WTC11 (cell line): ENCODE results near the gene CNTN1. TPM values are rescaled to one million over a fixed set of nuclear protein-coding genes. Genes with fewer than 3 reads are reported as not detected.

Experiments used
- ATAC-seq: fragments of 200-7000 bp; cut with Tn5 transposase; 2 replicates; pipeline ENCODE4 v1.10.0; 2021; ENCODE audit warnings: mild to moderate bottlenecking, moderate library complexity
- CTCF ChIA-PET: fragments of 300-600 bp; sonication (Branson Sonifier 250); formaldehyde crosslinking; loops from one replicate; lab custom pipeline; 2021; ENCODE audit warnings: antibody characterized with exemption; lab: Charles Lee
- POLR2A ChIA-PET: fragments of 350-600 bp; sonication (Branson Sonifier 250); formaldehyde crosslinking; loops from one replicate; lab custom pipeline; 2021; ENCODE audit warnings: antibody characterized with exemption; lab: Charles Lee
- DNase-seq: peaks from one replicate; pipeline ENCODE4 v3.0.0; 2021; ENCODE audit warnings: low spot score
- H3K27ac Mint-ChIP-seq: 2 replicates; pipeline ENCODE4 v1.8.0; 2021; ENCODE audit warnings: mixed read lengths
- H3K27me3 Mint-ChIP-seq: 2 replicates; pipeline ENCODE4 v1.8.0; 2021; ENCODE audit warnings: low read depth, mild to moderate bottlenecking, moderate library complexity, mixed read lengths
- H3K36me3 Mint-ChIP-seq: 2 replicates; pipeline ENCODE4 v1.8.0; 2021; ENCODE audit warnings: mixed read lengths
- H3K4me1 Mint-ChIP-seq: 2 replicates; pipeline ENCODE4 v1.8.0; 2022; ENCODE audit warnings: mixed read lengths
- H3K4me3 Mint-ChIP-seq: 2 replicates; pipeline ENCODE4 v1.8.0; 2021; ENCODE audit warnings: mild to moderate bottlenecking, moderate library complexity, mixed read lengths
- H3K9me3 Mint-ChIP-seq: 2 replicates; pipeline ENCODE4 v1.8.0; 2021; ENCODE audit warnings: mixed read lengths
- AFF4 ChIP-seq: sonication (generic); formaldehyde crosslinking; IDR thresholded peaks from 2 replicates; pipeline ENCODE4 v1.8.1; 2023; ENCODE audit warnings: mild to moderate bottlenecking, missing genetic modification reagents, borderline replicate concordance
- AR ChIP-seq: fragments of 250-450 bp; sonication (Bioruptor Pico); IDR thresholded peaks from 2 replicates; pipeline ENCODE4 v1.9.0; 2021; ENCODE audit warnings: mild to moderate bottlenecking
- ARID4B ChIP-seq: sonication (generic); formaldehyde crosslinking; IDR thresholded peaks from 2 replicates; pipeline ENCODE4 v1.8.0; 2023; ENCODE audit warnings: missing genetic modification reagents, mild to moderate bottlenecking, borderline replicate concordance
- CREB1 ChIP-seq: sonication (generic); formaldehyde crosslinking; IDR thresholded peaks from 2 replicates; pipeline ENCODE4 v1.8.0; 2023; ENCODE audit warnings: mild to moderate bottlenecking, missing genetic modification reagents
- CTCF ChIP-seq: fragments of 200-600 bp; IDR thresholded peaks from 2 replicates; pipeline ENCODE4 v1.8.0; 2022; ENCODE audit warnings: antibody characterized with exemption
- E2F4 ChIP-seq: sonication (generic); formaldehyde crosslinking; IDR thresholded peaks from 2 replicates; pipeline ENCODE4 v1.8.1; 2022; ENCODE audit warnings: low read depth, mild to moderate bottlenecking, moderate library complexity, missing genetic modification reagents, borderline replicate concordance
- ERG ChIP-seq: fragments of 250-450 bp; sonication (Bioruptor Pico); IDR thresholded peaks from 2 replicates; pipeline ENCODE4 v1.8.0; 2021; ENCODE audit warnings: mild to moderate bottlenecking
- GTF2I ChIP-seq: fragments of 250-450 bp; sonication (Bioruptor Pico); conservative IDR thresholded peaks from 2 replicates; pipeline ENCODE4 v1.4.0; 2021; ENCODE audit warnings: mild to moderate bottlenecking
- NFATC4 ChIP-seq: fragments of 250-450 bp; sonication (Bioruptor Pico); IDR thresholded peaks from 2 replicates; pipeline ENCODE4 v1.9.0; 2021; ENCODE audit warnings: mild to moderate bottlenecking
- OVOL2 ChIP-seq: fragments of 250-450 bp; sonication (Bioruptor Pico); IDR thresholded peaks from 2 replicates; pipeline ENCODE4 v1.9.0; 2021; ENCODE audit warnings: mild to moderate bottlenecking, borderline replicate concordance
- SP1 ChIP-seq: sonication (generic); formaldehyde crosslinking; conservative IDR thresholded peaks from 2 replicates; pipeline ENCODE4 v1.8.1; 2022; ENCODE audit warnings: missing genetic modification reagents
- ZBTB43 ChIP-seq: sonication (generic); formaldehyde crosslinking; IDR thresholded peaks from 2 replicates; pipeline ENCODE4 v1.8.1; 2023; ENCODE audit warnings: mild to moderate bottlenecking, missing genetic modification reagents
- ZNF232 ChIP-seq: sonication (generic); formaldehyde crosslinking; IDR thresholded peaks from 2 replicates; pipeline ENCODE4 v1.8.0; 2022; ENCODE audit warnings: mild to moderate bottlenecking, missing genetic modification reagents
- ZNF423 ChIP-seq: fragments of 250-450 bp; sonication (Bioruptor Pico); IDR thresholded peaks from 2 replicates; pipeline ENCODE4 v2.1.2; 2022; ENCODE audit warnings: mild to moderate bottlenecking, moderate library complexity
- ZNF512 ChIP-seq: sonication (generic); formaldehyde crosslinking; IDR thresholded peaks from 2 replicates; pipeline ENCODE4 v1.8.1; 2022; ENCODE audit warnings: missing genetic modification reagents, borderline replicate concordance
- total RNA-seq: library from RNA; stranded (reverse); gene quantifications from 3 replicates; pipeline ENCODE4 v1.2.3, GENCODE V29; 2021

Gene CNTN1
- total RNA-seq, 1 experiment from 2014 or later, result 16.9 TPM

- POLR2A ChIA-PET, result no interaction called here
- Mint-ChIP-seq H3K4me3 (peak overlapping the region; percentile 23; the same call in 1 of the 2 replicates), H3K4me1 (peaks cover 37% of the 10 kb centered on the region), H3K36me3 (no peaks in the 10 kb centered on the region), H3K27ac (peak overlapping the region; percentile 60), H3K27me3 (no peaks in the 10 kb centered on the region), H3K9me3 (no peaks in the 10 kb centered on the region)
- ATAC-seq (peak; percentile 69), DNase-seq (no peak)
- CTCF ChIA-PET, result interaction anchor here (0.6 to 1.1 kb wide), 2 partner anchors 11 to 138 kb away, joined by 3 to 4 read pairs; no protein-coding TSS in a partner anchor
- TF ChIP-seq CTCF, result no peak
- TF ChIP-seq AR (CRISPR knock-in tag), result no peak
- no peak for TF ChIP-seq GTF2I (CRISPR knock-in tag)
- no peak for TF ChIP-seq NFATC4 (CRISPR knock-in tag)
- no peak for TF ChIP-seq ZBTB43 (CRISPR knock-in tag)
- TF ChIP-seq SP1, result no peak
- TF ChIP-seq ERG (CRISPR knock-in tag), result no peak
- no peak for TF ChIP-seq ZNF512 (CRISPR knock-in tag)
- no peak for TF ChIP-seq AFF4 (CRISPR knock-in tag)
- TF ChIP-seq ARID4B (CRISPR knock-in tag), result no peak
- no peak for TF ChIP-seq ZNF232
- no peak for TF ChIP-seq E2F4 (CRISPR knock-in tag)
- no peak for TF ChIP-seq CREB1 (CRISPR knock-in tag)
- no peak for TF ChIP-seq OVOL2 (CRISPR knock-in tag)
- TF ChIP-seq ZNF423 (CRISPR knock-in tag), result no peak
These were observed 42.0 kb downstream of the CNTN1 start for GRCh38 chr12:40734276-40734675.
